IMR-90 (cell line): Measurements from ENCODE around the gene SKAP1.

ENCODE experiments used
- CHD1 ChIP-seq: IDR thresholded peaks from 2 replicates; pipeline ENCODE4 v1.6.1; 2012; ENCODE audit warnings: low read depth, low read length, improper control_type of control experiment
- MXI1 ChIP-seq: IDR thresholded peaks from 2 replicates; pipeline ENCODE4 v1.6.1; 2012; ENCODE audit warnings: low read depth, mild to moderate bottlenecking, low read length, moderate library complexity, borderline replicate concordance
- POLR2A ChIP-seq: IDR thresholded peaks from 2 replicates; pipeline ENCODE4 v1.6.1; 2012; ENCODE audit warnings: mild to moderate bottlenecking, low read depth, low read length
- RAD21 ChIP-seq: IDR thresholded peaks from 2 replicates; pipeline ENCODE4 v1.6.1; 2012; ENCODE audit warnings: low read length, improper control_type of control experiment
- RFX5 ChIP-seq: IDR thresholded peaks from 2 replicates; pipeline ENCODE4 v1.8.0; 2012; ENCODE audit warnings: low read depth, mild to moderate bottlenecking, low read length, moderate library complexity
- SMC3 ChIP-seq: fragments of 150-350 bp; IDR thresholded peaks from 2 replicates; pipeline ENCODE4 v1.6.1; 2016; ENCODE audit warnings: low read depth, mild to moderate bottlenecking, antibody characterized with exemption, low read length, moderate library complexity
- TF ChIP-seq, protein P1 (sequence below): conservative IDR thresholded peaks from 2 replicates; pipeline ENCODE4 v1.5.1; 2012; ENCODE audit warnings: mild to moderate bottlenecking, low read depth, low read length, improper control_type of control experiment
- TF ChIP-seq, protein P2 (sequence below): fragments of 150-350 bp; IDR thresholded peaks from 2 replicates; pipeline ENCODE4 v1.6.1; 2016; ENCODE audit warnings: low read depth, mild to moderate bottlenecking, low read length, moderate library complexity, borderline replicate concordance
- TF ChIP-seq, protein P3 (sequence below): fragments of 150-350 bp; IDR thresholded peaks from 2 replicates; pipeline ENCODE4 v1.6.1; 2017; ENCODE audit warnings: mild to moderate bottlenecking, antibody characterized with exemption, low read length, low read depth

DNA sequence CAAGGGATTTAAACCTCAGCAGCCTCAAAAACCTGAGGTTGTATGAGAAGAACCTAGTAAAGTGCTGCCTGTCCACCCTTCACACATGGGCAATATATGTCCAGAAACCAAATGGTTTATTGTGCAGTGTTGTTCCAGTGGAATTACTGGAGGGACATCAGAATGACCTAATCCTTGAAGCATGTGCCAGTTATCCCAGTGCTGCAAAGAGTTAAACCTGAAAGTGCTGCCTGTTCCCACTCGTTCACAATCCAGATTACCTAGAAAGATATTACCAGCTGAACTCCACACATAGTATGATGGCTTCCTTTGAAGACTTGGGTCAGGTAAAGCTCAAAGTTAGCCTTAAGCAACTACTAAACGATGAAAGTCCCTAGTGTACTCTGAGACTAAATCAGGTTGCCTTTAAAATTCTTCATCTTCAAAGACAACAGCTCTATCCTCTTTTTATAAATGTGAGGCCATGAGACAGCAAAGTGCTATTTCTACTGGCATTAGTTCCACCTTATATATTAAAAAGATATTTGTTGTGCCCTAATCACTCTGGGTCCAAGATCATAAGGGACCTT lies 189.4 kb downstream of the SKAP1 start:
- TF ChIP-seq MXI1 (no peak), POLR2A (no peak), RFX5 (no peak), RAD21 (no peak), SMC3 (no peak), CHD1 (no peak)
- TF ChIP-seq, protein P1, sequence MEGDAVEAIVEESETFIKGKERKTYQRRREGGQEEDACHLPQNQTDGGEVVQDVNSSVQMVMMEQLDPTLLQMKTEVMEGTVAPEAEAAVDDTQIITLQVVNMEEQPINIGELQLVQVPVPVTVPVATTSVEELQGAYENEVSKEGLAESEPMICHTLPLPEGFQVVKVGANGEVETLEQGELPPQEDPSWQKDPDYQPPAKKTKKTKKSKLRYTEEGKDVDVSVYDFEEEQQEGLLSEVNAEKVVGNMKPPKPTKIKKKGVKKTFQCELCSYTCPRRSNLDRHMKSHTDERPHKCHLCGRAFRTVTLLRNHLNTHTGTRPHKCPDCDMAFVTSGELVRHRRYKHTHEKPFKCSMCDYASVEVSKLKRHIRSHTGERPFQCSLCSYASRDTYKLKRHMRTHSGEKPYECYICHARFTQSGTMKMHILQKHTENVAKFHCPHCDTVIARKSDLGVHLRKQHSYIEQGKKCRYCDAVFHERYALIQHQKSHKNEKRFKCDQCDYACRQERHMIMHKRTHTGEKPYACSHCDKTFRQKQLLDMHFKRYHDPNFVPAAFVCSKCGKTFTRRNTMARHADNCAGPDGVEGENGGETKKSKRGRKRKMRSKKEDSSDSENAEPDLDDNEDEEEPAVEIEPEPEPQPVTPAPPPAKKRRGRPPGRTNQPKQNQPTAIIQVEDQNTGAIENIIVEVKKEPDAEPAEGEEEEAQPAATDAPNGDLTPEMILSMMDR, result no peak
- TF ChIP-seq, protein P2, sequence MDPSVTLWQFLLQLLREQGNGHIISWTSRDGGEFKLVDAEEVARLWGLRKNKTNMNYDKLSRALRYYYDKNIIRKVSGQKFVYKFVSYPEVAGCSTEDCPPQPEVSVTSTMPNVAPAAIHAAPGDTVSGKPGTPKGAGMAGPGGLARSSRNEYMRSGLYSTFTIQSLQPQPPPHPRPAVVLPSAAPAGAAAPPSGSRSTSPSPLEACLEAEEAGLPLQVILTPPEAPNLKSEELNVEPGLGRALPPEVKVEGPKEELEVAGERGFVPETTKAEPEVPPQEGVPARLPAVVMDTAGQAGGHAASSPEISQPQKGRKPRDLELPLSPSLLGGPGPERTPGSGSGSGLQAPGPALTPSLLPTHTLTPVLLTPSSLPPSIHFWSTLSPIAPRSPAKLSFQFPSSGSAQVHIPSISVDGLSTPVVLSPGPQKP, result no peak
- TF ChIP-seq, protein P3, sequence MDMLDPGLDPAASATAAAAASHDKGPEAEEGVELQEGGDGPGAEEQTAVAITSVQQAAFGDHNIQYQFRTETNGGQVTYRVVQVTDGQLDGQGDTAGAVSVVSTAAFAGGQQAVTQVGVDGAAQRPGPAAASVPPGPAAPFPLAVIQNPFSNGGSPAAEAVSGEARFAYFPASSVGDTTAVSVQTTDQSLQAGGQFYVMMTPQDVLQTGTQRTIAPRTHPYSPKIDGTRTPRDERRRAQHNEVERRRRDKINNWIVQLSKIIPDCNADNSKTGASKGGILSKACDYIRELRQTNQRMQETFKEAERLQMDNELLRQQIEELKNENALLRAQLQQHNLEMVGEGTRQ, result no peak
